PC-3 (cell line): ENCODE data around the gene DIP2A. TPM values are rescaled to one million over a fixed set of nuclear protein-coding genes. Genes with fewer than 3 reads are reported as not detected.

ENCODE experiments used
- ATAC-seq: fragments of 200-7000 bp; cut with Tn5 transposase; 2 replicates; pipeline ENCODE4 v1.9.1; 2020; ENCODE audit warnings: mild to moderate bottlenecking, moderate library complexity
- BruUV-seq: library from RNA; stranded (reverse); fragments of 400-500 nt; replicated peaks from 2 replicates; lab custom pipeline; 2021; lab: Mats Ljungman, UMichigan
- CTCF ChIA-PET: fragments of 300-600 bp; sonication (Branson Sonifier 250); formaldehyde crosslinking; loops from one replicate; lab custom pipeline; 2022; ENCODE audit warnings: antibody characterized with exemption; lab: Charles Lee
- POLR2A ChIA-PET: fragments of 300-600 bp; sonication (Branson Sonifier 250); formaldehyde crosslinking; loops from one replicate; lab custom pipeline; 2022; ENCODE audit warnings: antibody characterized with exemption; ENCODE audit not compliant: unreplicated experiment; lab: Charles Lee
- DNase-seq: peaks from one replicate; pipeline ENCODE4 v3.0.0-alpha.2; 2015
- H2AFZ ChIP-seq: fragments of 300-600 bp; sonication (generic); 2 replicates; pipeline ENCODE4 v1.6.0; 2016; ENCODE audit warnings: antibody characterized with exemption, low read length
- H3F3A ChIP-seq: fragments of 300-600 bp; sonication (generic); one replicate; pipeline ENCODE4 v1.6.0; 2017; ENCODE audit warnings: antibody characterized with exemption, low read length, control low read depth, mild to moderate bottlenecking; ENCODE audit not compliant: unreplicated experiment
- H3K27ac ChIP-seq: fragments of 300-600 bp; sonication (generic); 2 replicates; pipeline ENCODE4 v1.5.1; 2016; ENCODE audit warnings: mild to moderate bottlenecking, low read length
- H3K27me3 ChIP-seq: fragments of 300-600 bp; sonication (generic); 2 replicates; pipeline ENCODE4 v1.6.1; 2016; ENCODE audit warnings: low read length, mixed read lengths
- H3K36me3 ChIP-seq: fragments of 300-600 bp; sonication (generic); 2 replicates; pipeline ENCODE4 v1.6.1; 2016; ENCODE audit warnings: low read depth, mixed run types, low read length, mixed read lengths
- H3K4me1 ChIP-seq: fragments of 300-600 bp; sonication (generic); 2 replicates; pipeline ENCODE4 v1.5.1; 2016; ENCODE audit warnings: low read length; ENCODE audit not compliant: insufficient read depth
- H3K4me2 ChIP-seq: fragments of 300-600 bp; sonication (generic); 2 replicates; pipeline ENCODE4 v1.6.0; 2016; ENCODE audit warnings: low read length
- H3K4me3 ChIP-seq: fragments of 300-600 bp; sonication (generic); 2 replicates; pipeline ENCODE4 v1.5.1; 2016; ENCODE audit warnings: mild to moderate bottlenecking, low read length, mixed read lengths
- H3K79me2 ChIP-seq: fragments of 300-600 bp; sonication (generic); 2 replicates; pipeline ENCODE4 v1.6.1; 2017; ENCODE audit warnings: low read length, mixed read lengths
- H3K9ac ChIP-seq: fragments of 300-600 bp; sonication (generic); 2 replicates; pipeline ENCODE4 v1.6.0; 2016; ENCODE audit warnings: mild to moderate bottlenecking, low read length
- H3K9me2 ChIP-seq: fragments of 300-600 bp; sonication (generic); replicated peaks from 2 replicates; pipeline ENCODE4 v1.6.1; 2016; ENCODE audit warnings: mixed run types, low read length, mixed read lengths
- H3K9me3 ChIP-seq: fragments of 300-600 bp; sonication (generic); 2 replicates; pipeline ENCODE4 v1.6.1; 2016; ENCODE audit warnings: low read length, mixed read lengths
- H4K20me1 ChIP-seq: fragments of 300-600 bp; sonication (generic); 2 replicates; pipeline ENCODE4 v1.6.1; 2016; ENCODE audit warnings: low read length, mixed read lengths
- EZH2 ChIP-seq: fragments of 300-600 bp; sonication (generic); IDR thresholded peaks from one replicate; pipeline ENCODE4 v1.6.1; 2017; ENCODE audit warnings: antibody characterized with exemption, mild to moderate bottlenecking, low read length; ENCODE audit not compliant: unreplicated experiment
- EZH2phosphoT487 ChIP-seq: fragments of 300-600 bp; sonication (generic); IDR thresholded peaks from 2 replicates; pipeline ENCODE4 v1.6.1; 2018; ENCODE audit warnings: mild to moderate bottlenecking, antibody characterized with exemption, low read length, borderline replicate concordance
- intact Hi-C: fragments of 100-400 bp; cut with micrococcal nuclease; formaldehyde crosslinking; loops from 2 replicates; pipeline ENCODE4 v1.9.0; 2023
- total RNA-seq: library from RNA; depleted of rRNA; stranded (reverse); fragments of >200 nt; gene quantifications from 2 replicates; pipeline ENCODE4 v1.2.3, GENCODE V29; 2014
- TF ChIP-seq, protein P1 (sequence below): fragments of 300-600 bp; sonication (generic); conservative IDR thresholded peaks from 2 replicates; pipeline ENCODE4 v1.5.1; 2017; ENCODE audit warnings: antibody characterized with exemption, low read depth, mild to moderate bottlenecking, low read length

Gene DIP2A
- total RNA-seq, 1 experiment from 2014 or later = 23.7 TPM

DNA sequence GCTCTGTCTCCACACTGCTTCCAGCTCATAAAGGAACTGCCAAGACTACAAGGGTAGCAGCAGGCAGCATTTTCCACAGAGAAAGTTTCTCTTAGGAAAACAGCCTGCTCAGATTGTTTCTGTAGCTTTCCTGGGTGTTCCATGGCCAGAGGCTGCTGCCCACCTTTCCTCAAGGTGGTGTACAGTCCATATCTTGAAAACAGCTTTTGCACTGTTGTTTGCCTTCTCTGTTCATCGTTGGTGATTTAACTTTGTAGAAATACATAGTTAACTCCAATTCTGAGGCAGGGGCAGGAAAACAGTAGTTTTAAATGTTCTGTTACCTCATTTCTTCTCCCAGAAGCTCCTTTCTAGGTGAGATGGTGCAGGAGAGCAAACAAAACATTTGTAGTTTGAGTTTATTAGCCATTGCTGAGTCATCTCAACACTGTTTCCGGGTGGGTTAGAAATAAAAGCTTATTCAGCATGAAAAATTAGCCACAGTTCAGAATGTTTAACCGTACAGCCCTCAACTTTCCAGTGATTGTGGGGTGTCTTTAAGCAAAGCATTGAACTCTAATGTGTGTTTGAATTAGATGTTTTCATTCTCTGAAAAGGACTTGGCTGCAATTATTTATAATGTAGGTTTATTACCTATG is 41.7 kb downstream of the DIP2A start:
- Histone ChIP-seq H3K36me3 (peaks cover 33% of the 10 kb centered on the region), H3K79me2 (no peaks in the 10 kb centered on the region), H4K20me1 (no peaks in the 10 kb centered on the region), H3K4me1 (peaks cover 40% of the 10 kb centered on the region), H3K4me3 (peak overlapping the region; percentile 31), H3K9me3 (no peaks in the 10 kb centered on the region), H3K9ac (peak overlapping the region; percentile 31), H3K9me2 (no peaks in the 10 kb centered on the region), H3K27ac (peak overlapping the region; percentile 87), H2AFZ (0 out of 2 replicates have a peak overlapping the region, but pooled peaks have one; percentile 11), H3F3A (no peaks in the 10 kb centered on the region), H3K27me3 (no peaks in the 10 kb centered on the region), H3K4me2 (peak overlapping the region; percentile 76)
- ChIA-PET CTCF (interaction anchor here (0.6 to 1.3 kb wide), 2 partner anchors 10 to 273 kb away, joined by 5 to 7 read pairs; no protein-coding TSS in a partner anchor), POLR2A (interaction anchor here (0.7 to 1.7 kb wide), 3 partner anchors 41 to 135 kb away, joined by 3 to 11 read pairs (median 4); partner anchors contain the start of gene PRMT2)
- ATAC-seq = peak; percentile 83
- intact Hi-C loops = loop anchor here (1.0 to 5.0 kb wide), 2 partner anchors 9 to 33 kb away; no protein-coding TSS in a partner anchor
- BruUV-seq = no TSS peak
- no peak for TF ChIP-seq EZH2
- no peak for TF ChIP-seq EZH2phosphoT487
- TF ChIP-seq, protein P1, sequence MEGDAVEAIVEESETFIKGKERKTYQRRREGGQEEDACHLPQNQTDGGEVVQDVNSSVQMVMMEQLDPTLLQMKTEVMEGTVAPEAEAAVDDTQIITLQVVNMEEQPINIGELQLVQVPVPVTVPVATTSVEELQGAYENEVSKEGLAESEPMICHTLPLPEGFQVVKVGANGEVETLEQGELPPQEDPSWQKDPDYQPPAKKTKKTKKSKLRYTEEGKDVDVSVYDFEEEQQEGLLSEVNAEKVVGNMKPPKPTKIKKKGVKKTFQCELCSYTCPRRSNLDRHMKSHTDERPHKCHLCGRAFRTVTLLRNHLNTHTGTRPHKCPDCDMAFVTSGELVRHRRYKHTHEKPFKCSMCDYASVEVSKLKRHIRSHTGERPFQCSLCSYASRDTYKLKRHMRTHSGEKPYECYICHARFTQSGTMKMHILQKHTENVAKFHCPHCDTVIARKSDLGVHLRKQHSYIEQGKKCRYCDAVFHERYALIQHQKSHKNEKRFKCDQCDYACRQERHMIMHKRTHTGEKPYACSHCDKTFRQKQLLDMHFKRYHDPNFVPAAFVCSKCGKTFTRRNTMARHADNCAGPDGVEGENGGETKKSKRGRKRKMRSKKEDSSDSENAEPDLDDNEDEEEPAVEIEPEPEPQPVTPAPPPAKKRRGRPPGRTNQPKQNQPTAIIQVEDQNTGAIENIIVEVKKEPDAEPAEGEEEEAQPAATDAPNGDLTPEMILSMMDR = no peak
- peak; percentile 85 for DNase-seq

DNA sequence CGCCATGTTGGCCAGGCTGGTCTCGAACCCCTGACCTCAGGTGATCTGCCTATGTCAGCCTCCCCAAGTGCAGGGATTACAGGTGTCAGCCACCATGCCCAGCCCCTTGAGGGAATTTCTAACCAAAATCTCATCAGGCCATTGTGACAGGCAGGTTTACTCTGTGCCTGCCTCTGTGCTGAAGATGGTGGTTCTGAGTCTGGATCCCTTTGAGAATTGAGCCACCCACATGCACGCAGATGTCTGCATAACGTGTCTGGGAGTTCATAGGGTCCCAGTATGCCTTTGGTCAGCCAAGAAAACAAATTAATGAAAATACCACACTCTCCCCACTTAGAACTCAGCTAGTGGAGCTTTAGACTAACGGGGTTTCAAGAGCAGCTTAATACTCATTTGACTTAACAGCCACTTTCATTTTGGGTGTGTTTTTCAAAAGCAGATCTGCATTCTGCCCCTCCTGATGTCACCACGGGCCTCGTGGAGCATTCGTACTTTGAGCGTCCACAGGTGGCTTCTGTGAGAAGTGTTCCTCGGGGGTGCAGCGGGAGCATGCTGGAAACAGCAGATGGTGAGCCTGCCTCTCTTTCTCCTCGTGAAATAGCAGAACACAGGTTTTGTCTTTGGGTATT is 45.3 kb downstream of the DIP2A start:
- intact Hi-C loops = loop anchor here (5.0 kb wide), 1 partner anchor 37 kb away; no protein-coding TSS in a partner anchor
- Histone ChIP-seq H4K20me1 (no peaks in the 10 kb centered on the region), H3K4me2 (no peak overlapping the region), H3F3A (peaks cover under 1% of the 10 kb centered on the region), H3K27me3 (no peaks in the 10 kb centered on the region), H3K9me2 (no peaks in the 10 kb centered on the region), H3K4me3 (no peak overlapping the region), H2AFZ (no peak overlapping the region), H3K9me3 (no peaks in the 10 kb centered on the region), H3K4me1 (peaks cover 32% of the 10 kb centered on the region), H3K27ac (no peak overlapping the region), H3K36me3 (peaks cover 18% of the 10 kb centered on the region), H3K79me2 (no peaks in the 10 kb centered on the region), H3K9ac (no peak overlapping the region)
- ATAC-seq (no peak), DNase-seq (no peak)
- ChIA-PET CTCF (no interaction called here), POLR2A (no interaction called here)
- BruUV-seq = no TSS peak
- TF ChIP-seq EZH2 = no peak
- TF ChIP-seq, protein P1 = no peak
- TF ChIP-seq EZH2phosphoT487 = no peak
